Activated T-cell treated with anti-CD3 and anti-CD28 coated beads, Interleukin-2, amount 50 U/mL, for 1 hour (primary cell): ENCODE measurements around the gene KANSL1.
"Not testable (repeated sequence)": the region's sequence is repeated elsewhere in the genome, so short reads cannot be mapped to it uniquely, and the experiment has no call there.

ENCODE experiments used
- DNase-seq: peaks from one replicate; pipeline ENCODE4 v3.0.0-alpha.2; 2020

Gene KANSL1

DNA sequence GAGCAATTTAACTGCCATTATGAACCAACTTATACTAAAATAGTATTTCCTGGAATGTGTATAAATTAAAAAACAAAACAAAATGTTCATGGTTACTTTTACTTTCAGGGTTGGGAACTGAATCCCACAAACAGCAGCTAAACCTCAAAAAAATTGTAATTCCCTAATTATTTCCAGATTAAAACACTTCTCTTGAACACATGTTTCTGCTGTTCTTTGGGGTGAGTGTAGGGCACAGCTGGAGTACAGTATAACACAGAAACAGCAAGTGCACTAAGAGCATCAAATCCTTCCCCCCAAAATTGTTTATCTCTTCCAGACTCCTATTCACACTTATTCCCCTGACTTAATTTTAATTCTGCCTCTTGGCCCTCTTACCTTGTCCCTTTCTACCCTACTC, 56.4 kb downstream of the KANSL1 start:
- no peak for DNase-seq

DNA sequence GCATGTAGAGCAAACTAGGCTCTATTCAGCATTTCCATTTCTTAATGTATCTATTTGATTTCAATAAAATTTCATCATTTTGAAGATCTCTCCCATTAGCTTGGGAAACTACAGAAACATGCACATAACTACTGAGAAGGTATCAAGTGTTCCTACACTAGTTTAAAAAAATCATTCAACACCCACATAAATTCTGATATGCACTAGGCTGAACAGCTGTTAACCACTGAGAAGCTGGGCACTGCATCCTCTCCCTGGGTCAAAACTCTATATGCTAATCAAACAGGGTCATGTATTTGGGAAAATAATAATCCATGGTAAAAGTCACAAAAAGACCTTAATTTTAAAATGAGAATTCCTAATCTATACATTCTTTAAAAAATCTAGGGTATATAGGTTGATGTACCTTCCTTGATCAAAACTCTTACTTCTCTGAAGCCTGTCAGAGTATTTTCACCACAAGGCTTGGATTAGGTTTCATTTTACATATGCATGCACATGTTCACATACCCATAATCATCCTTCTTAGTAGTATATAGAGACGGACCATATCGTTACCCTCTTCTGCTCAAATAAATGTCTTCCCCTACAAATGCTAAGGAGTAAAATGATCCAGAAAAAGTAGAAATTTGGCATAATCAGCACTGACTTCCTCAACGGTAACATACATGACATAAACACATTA, 57.2 kb downstream of the KANSL1 start:
- DNase-seq: no peak

DNA sequence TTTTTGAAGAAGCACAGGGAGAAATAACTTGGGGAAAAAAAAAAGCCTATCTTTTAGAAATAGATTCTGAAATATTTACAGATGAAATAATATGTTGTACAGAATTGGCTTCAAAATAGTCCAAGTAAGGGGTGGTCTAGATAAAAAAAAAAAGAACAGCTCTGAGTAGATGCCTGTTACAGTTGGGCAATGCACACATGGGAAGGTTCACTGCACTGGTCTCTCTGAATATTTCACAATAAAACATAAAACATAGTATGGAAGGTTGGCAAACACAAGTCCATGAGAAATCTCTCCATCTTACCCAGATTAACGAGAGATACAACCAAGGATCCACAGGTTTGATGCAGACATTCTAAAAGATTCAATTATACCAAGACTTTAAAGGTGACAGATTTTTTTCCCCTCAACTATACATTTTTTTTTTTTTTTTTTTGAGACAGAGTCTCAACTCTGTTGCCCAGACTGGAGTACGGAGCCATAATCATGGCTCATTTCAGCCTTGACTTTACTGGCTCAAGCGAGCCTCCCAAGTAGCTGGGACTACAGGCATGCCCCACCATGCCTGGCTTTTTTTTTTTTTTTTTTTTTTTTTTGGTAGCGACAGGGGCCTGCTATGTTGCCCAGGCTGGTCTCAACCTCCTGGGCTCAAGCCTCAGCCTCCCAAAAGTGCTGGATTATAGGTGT, 58.0 kb downstream of the KANSL1 start:
- DNase-seq: no peak

DNA sequence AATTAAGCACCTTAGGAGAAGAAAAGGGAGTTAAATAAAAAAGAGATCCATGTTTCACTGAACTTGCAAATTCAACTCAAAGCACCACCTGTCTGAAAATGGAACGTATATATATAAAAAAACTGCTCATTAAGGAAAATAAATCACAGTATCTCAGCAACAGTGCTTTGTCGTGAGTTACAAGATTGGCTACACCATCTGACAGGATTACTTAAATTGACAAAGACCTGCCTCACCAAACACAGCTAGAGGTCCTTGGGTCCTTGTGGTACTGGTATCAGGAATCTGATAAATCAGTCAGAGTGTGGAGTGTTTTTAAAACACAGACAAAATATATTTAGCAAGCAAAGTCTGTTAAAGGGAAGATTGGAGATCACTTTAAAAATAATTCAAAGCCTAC, 63.9 kb downstream of the KANSL1 start:
- no peak for DNase-seq

GRCh38 chr17:46128453-46128852, 64.8 kb downstream of the KANSL1 start:
- DNase-seq: no peak

- DNase-seq: no peak
These were observed 65.7 kb downstream of the KANSL1 start for GRCh38 chr17:46127524-46127923.

- no peak for DNase-seq
These were observed 66.4 kb downstream of the KANSL1 start for GRCh38 chr17:46126840-46127239.

DNA sequence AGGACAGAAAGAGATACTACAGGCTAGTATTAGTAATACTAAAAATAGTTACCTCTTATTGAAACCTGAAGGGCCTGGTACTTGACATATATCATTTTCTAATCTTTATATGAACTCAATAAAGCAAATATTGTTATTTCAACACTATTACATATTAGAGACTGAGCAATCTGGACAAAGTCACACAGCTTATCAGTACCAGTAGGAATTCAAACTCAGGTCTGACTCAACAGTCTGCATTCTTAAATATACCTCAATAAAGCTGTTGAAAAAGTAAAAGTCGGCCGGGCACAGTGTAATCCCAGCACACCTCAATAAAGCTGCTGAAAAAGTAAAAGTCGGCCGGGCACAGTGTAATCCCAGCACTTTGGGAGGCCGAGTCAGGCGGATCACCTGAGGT, 67.4 kb downstream of the KANSL1 start:
- DNase-seq: no peak

DNA sequence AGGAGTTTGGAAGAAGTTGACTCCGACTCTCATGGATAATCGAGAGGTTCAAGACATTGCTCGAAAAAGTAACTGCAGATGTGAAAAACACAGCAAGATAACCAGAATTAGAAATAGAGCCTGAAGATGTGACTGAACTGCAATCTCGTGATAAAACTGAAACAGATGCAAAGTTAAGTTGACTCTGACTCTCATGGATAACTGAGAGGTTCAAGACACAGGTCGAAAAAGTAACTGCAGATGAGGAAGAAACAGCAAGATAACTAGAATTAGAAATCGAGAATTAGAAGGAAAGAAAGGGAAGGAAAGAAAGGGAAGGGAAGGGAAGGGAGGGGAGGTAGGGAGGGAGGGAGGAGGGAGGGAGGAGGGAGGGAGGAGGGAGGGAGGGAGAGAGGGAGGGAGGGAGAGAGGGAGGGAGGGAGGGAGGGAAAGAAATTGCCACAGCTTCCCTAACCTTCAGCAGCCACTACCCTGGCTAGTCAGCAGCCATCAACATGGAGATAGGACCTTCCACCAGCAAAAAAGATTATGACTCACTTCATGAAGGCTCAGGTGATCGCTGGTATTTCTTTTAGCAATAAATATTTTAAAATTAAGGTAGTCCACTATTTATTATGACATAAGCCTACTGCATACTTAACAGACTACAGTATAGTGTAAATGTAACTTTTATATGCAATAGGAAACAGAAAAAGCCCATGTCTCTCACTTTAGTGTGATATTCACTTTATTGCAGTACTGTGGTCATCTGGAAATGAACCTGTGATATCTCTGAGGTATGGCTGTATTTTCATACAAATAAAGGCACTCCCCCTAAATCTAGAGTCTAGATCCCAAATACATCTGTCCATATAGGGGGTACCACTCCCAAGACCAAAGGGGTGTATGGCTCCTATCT, 68.3 kb downstream of the KANSL1 start:
- no peak for DNase-seq

DNA sequence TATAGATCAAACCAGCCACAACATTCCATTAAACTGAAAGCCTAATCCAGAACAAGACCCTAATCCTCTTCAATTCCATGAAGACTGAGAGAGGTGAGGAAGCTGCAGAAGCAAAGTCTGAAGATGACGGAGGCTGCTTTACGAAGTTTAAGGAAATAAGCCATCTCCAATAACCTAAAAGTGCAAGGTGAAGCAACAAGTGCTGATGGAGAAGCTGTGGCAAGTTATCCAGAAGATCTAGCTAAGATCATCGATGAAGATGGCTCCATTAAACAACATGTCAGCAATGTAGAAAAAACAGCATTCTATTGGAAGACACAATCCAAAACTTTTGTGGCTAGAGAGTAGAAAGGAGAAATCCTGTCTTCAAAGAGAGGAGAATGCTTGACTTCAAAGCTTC, 69.6 kb downstream of the KANSL1 start:
- no peak for DNase-seq

DNA sequence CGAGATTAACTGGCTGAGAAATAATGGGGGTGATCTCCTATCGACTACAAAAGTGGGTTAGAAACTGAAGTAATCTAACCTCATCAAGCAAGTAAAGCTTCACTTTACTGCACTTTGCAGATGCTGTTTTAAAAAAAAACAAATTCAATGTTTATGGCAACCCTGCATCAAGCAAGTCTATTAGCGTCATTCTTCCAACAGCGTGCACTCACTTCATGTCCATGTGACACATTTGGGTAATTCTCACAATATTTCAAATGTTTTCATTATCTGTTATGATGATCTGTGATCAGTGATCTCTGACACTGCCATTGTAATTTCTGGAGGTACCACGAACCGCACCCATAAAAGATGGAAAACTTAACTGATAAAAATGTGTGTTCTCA, 70.8 kb downstream of the KANSL1 start:
- DNase-seq: no peak

- no peak for DNase-seq
These were observed 71.3 kb downstream of the KANSL1 start for GRCh38 chr17:46121841-46122485.

DNA sequence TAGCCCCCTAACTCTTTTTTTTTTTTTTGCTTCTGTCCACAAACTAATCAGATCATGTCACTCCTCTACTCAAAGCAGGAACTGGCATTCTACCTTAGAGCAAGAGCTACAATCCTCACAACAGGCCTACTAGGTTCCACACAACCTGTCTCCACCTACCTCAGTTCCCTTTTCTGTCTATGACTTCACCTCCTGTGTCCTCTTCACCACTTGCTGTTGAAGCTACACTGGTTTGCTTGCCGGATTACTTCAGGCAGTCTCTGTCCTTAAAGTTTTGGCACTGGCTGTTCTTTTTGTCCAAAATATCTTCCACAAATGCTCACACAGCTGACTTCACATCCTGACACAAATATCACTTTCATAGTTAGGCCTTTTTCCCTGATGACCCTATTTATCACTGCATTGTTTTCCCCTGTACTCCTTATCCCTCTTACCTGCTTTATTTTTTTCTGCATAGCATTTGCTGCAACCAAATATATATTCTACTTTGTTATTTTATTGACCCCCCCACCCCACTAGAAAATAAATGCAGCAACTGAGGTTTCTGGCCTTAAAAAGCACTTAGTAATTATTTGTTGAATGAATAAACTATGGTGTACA, 72.0 kb downstream of the KANSL1 start:
- no peak for DNase-seq

- DNase-seq: no peak
These were observed 72.7 kb downstream of the KANSL1 start for GRCh38 chr17:46120537-46120936.

DNA sequence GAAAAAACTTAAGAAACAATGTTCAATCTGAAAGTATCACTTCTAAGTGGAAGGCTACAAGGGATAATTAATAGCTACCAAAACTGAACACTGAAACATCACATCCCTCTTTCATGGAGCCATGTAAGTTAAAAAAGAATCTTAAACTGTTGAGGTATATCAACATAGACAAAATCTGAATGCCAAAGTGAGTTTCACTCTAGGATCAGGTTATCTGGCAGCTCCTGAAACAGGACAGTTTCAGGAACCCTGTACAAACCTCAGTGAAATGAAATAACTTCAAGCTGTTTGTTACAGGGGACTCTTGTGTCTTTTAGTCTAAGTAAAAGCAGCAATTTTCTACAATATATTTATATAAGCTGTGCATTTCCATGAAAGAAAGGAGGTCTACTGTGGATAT, 73.2 kb downstream of the KANSL1 start:
- no peak for DNase-seq

DNA sequence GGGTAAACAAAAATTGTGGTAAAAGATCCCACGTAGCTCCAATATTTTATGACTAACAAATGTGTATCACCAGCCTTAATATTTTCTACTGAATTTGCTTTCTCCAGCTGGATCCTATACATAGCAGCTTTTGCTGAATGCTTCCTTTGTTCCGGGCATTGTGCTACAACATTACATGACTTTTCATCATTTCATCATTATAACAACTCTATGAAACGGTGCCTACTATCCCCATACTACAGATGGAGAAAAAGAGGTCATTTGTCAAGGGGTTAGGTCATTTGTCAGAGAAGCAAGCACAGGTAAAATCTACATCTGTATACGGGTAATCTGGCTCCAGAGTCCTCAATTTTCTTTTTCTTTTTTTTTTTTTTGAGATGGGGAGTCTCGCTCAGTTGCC, 74.3 kb downstream of the KANSL1 start:
- no peak for DNase-seq

GRCh38 chr17:46117850-46118696, 75.2 kb downstream of the KANSL1 start:
- no peak for DNase-seq

- DNase-seq: no peak
These were observed 76.1 kb downstream of the KANSL1 start for GRCh38 chr17:46117117-46117516.

DNA sequence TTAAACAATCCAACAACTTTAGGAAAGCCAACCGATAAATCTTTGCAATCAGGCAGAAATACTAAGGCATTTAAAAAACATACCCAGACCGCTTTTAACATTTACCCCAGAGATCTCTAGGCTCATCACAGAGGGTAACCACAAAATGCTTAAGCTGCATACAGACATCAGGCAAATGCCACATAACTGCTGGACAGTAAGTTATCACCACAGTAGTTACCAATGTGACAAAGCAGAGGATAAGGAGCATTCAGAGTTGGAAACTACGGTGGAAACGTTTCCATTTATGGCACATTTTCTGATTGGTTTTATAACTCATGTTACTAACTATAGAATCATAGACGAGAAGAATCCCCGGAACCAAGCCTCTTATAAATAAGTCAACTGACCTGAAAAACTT, 77.5 kb downstream of the KANSL1 start:
- DNase-seq: no peak

DNA sequence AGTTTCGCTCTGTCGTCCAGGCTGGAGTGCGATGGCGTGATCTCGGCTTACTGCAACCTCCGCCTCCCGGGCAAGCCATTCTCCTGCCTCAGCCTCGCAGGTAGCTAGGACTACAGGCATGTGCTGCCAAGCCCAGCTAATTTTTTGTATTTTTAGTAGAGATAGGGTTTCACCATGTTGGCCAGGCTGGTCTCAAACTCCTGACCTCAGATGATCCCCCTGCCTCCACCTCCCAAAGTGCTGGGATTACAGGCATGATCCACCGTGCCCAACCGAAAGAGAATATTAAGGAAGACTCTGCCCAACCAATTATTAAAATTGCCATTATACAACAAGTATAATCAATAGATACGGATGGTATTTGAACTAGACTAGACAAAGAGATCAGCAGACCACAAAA, 82.0 kb downstream of the KANSL1 start:
- DNase-seq: not testable (repeated sequence)

GRCh38 chr17:46110219-46110618, 83.0 kb downstream of the KANSL1 start:
- no peak for DNase-seq

DNA sequence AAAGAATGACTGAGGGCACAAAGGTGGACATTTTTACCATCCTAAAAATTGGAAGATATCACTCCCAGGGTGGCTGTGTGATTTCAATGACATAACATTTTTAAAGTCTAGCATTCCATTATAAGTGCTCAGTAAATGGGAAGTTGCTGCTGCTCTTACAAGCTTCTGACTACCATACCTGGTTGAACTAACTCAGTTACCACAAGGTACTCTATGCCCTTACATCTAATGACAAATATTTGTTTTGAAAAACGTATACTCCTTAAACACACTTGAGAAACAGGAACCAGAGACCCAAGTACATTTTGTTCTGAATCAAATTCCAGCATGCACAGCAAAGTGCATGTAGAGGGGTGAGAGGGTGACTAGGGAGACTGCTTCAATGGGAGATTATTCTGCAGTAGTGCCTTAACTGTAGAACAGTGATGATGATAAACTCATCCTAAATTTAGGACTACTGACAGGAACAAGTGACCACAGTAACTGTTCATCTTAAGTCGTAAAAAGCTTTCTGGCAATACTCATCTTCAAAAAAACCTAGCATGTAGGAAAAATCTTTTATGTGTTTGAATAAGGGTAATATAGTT, 83.5 kb downstream of the KANSL1 start:
- DNase-seq: no peak
